ENCODE measurements around the gene MISP.

DNA sequence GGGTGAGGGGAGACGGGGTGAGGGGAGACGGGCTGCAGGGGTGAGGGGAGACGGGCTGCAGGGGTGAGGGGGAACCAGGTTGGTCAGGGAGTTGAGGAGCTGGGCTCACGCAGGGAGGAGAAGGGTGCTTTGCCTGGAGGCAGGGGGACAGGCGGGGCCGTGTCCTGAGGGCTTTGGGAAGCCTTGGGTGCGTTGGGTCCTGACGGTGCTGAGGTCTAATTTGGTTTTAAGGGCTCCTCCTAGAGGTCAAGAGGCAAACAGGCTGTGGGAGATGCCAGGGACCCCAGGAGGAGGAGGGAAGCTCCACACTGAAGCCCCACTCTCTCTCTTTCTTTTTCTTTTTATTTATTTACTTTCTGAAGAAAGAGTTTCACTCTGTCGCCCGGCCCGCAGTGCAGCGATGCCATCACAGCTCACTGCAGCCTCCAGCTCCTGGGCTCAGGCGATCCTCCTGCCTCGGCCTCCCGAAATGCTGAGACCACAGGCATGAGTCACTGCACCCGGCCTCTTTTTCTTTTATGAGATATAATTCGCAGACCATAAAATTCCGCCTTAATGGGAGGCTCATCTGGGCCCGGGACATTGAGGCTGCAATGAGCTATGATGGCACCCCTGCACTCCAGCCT, 9.3 kb upstream of the MISP start:
- no peak for TF ChIP-seq POLR2AphosphoS5 (IDR thresholded peaks at IDR 0.05)
- no peak for TF ChIP-seq POLR2A (IDR thresholded peaks at IDR 0.05)
